Thymus (tissue), 11 donors: ENCODE measurements around the gene TUBG2. TPM values are rescaled to one million over a fixed set of nuclear protein-coding genes. Genes with fewer than 3 reads are reported as not detected.
"Not testable (repeated sequence)": the region's sequence is repeated elsewhere in the genome, so short reads cannot be mapped to it uniquely, and the experiment has no call there.

Experiments
- DNase-seq, 9 donors: peaks; one replicate each; pipeline ENCODE4 v3.0.0-alpha.2; 2013; ENCODE audit warnings: low spot score in 9 of 9, low read depth in 6 of 9, missing footprints in 1 of 9
- H3K27ac ChIP-seq, 2 donors: one replicate each; pipeline ENCODE4 v1.5.1; 2013; ENCODE audit warnings: control low read depth in 1 of 2, low read depth in 1 of 2, low read length in 1 of 2, mild to moderate bottlenecking in 1 of 2, moderate library complexity in 1 of 2
- H3K27me3 ChIP-seq, 2 donors: one replicate each; pipeline ENCODE4 v1.5.1; 2013; ENCODE audit warnings: low read length in 1 of 2; ENCODE audit not compliant: control insufficient read depth in 2 of 2, insufficient read depth in 1 of 2
- H3K36me3 ChIP-seq, 2 donors: one replicate each; pipeline ENCODE4 v1.5.1; 2013; ENCODE audit warnings: low read length in 1 of 2, mild to moderate bottlenecking in 1 of 2, moderate library complexity in 1 of 2; ENCODE audit not compliant: control insufficient read depth in 2 of 2, insufficient read depth in 2 of 2
- H3K4me1 ChIP-seq, 2 donors: one replicate each; pipeline ENCODE4 v1.5.1; 2013; ENCODE audit warnings: low read length in 2 of 2; ENCODE audit not compliant: control insufficient read depth in 2 of 2, insufficient read depth in 2 of 2
- H3K4me3 ChIP-seq, 2 donors: one replicate each; pipeline ENCODE4 v1.5.1; 2013; ENCODE audit warnings: low read length in 2 of 2, control low read depth in 1 of 2, mild to moderate bottlenecking in 1 of 2
- H3K9me3 ChIP-seq, 2 donors: one replicate each; pipeline ENCODE4 v1.5.1; 2013; ENCODE audit warnings: low read length in 1 of 2, mild to moderate bottlenecking in 1 of 2; ENCODE audit not compliant: control insufficient read depth in 2 of 2, insufficient read depth in 1 of 2
- WGBS: extraction: QIAGEN DNeasy Blood & Tissue Kit; methylation state at CpG from one replicate; pipeline ENCODE4 v1.1.7; 2013; 5-methylcytosine and 5-hydroxymethylcytosine counted together
- polyA plus RNA-seq: library from polyadenylated mRNA; stranded (reverse); fragments of 200-250 nt; gene quantifications from one replicate; pipeline ENCODE4 v1.2.3, GENCODE V29; 2013
- total RNA-seq: library from RNA; stranded (reverse); fragments of 120-200 nt; gene quantifications from one replicate; pipeline ENCODE4 v1.2.4, GENCODE V29; 2013
- donor health status: healthy.

The TUBG2 gene
- total and polyA plus RNA-seq, 2 donors: 3.0 to 11.3 TPM

- 93% methylated on average over 13 of the region's 16 CpGs for WGBS
- H3K9me3 ChIP-seq, DNase-seq, H3K4me3 ChIP-seq, H3K4me1 ChIP-seq, H3K36me3 ChIP-seq, H3K27ac ChIP-seq: not testable (repeated sequence)
- peaks cover 23 to 33% of the 10 kb centered on the region in 2 donors for H3K27me3 ChIP-seq
Observed at GRCh38 chr17:42666126-42666525, 7.0 kb downstream of the TUBG2 start.

- Histone ChIP-seq H3K27me3 (peaks cover 35 to 45% of the 10 kb centered on the region in 2 donors), H3K9me3 (peaks cover 0 to 8% of the 10 kb centered on the region in 2 donors), H3K36me3 (peaks cover 0 to 2% of the 10 kb centered on the region in 2 donors), H3K4me3 (no peak overlapping the region), H3K27ac (no peak overlapping the region), H3K4me1 (peaks cover 8 to 19% of the 10 kb centered on the region in 2 donors)
- no peak for DNase-seq
- 93% methylated on average over 7 of the region's 7 CpGs for WGBS
Observed at GRCh38 chr17:42667088-42667951, 8.2 kb downstream of the TUBG2 start.

- Histone ChIP-seq H3K27me3 (peaks cover 57 to 68% of the 10 kb centered on the region in 2 donors), H3K9me3 (peaks cover 0 to 16% of the 10 kb centered on the region in 2 donors), H3K4me3 (no peak overlapping the region), H3K36me3 (peaks cover 0 to 2% of the 10 kb centered on the region in 2 donors), H3K27ac (no peak overlapping the region), H3K4me1 (peaks cover 8 to 33% of the 10 kb centered on the region in 2 donors)
- 60% methylated on average over 12 of the region's 12 CpGs for WGBS
- DNase-seq: no peak
Observed at GRCh38 chr17:42669705-42669976, 10.6 kb downstream of the TUBG2 start.

GRCh38 chr17:42669977-42670788 lies 11.1 kb downstream of the TUBG2 start:
- 10% methylated on average over 87 of the region's 87 CpGs for WGBS
- DNase-seq: peak in 1 of 9 donors; percentile 46
- Histone ChIP-seq H3K27ac (no peak overlapping the region), H3K27me3 (peaks cover 62 to 73% of the 10 kb centered on the region in 2 donors), H3K4me1 (peaks cover 8 to 35% of the 10 kb centered on the region in 2 donors), H3K4me3 (peak overlapping the region in 1 of 2 donors; percentile 37), H3K36me3 (peaks cover 0 to 2% of the 10 kb centered on the region in 2 donors), H3K9me3 (peaks cover 0 to 16% of the 10 kb centered on the region in 2 donors)

- H3K9me3 ChIP-seq: peaks cover 0 to 17% of the 10 kb centered on the region in 2 donors
- H3K4me3 ChIP-seq: peak overlapping the region in 1 of 2 donors; percentile 37
- peaks cover 10 to 41% of the 10 kb centered on the region in 2 donors for H3K4me1 ChIP-seq
- peaks cover 71 to 82% of the 10 kb centered on the region in 2 donors for H3K27me3 ChIP-seq
- WGBS: 28% methylated on average over 50 of the region's 50 CpGs
- DNase-seq: no peak
- H3K36me3 ChIP-seq: peaks cover 0 to 2% of the 10 kb centered on the region in 2 donors
- H3K27ac ChIP-seq: no peak overlapping the region
Observed at GRCh38 chr17:42670789-42671657, 11.9 kb downstream of the TUBG2 start.

- no peak for DNase-seq
- no peak overlapping the region for H3K27ac ChIP-seq
- H3K4me1 ChIP-seq: peaks cover 18 to 50% of the 10 kb centered on the region in 2 donors
- no peak overlapping the region for H3K4me3 ChIP-seq
- H3K36me3 ChIP-seq: no peaks in the 10 kb centered on the region
- WGBS: 86% methylated on average over 28 of the region's 28 CpGs
- peaks cover 78 to 89% of the 10 kb centered on the region in 2 donors for H3K27me3 ChIP-seq
- peaks cover 2 to 24% of the 10 kb centered on the region in 2 donors for H3K9me3 ChIP-seq
Observed at GRCh38 chr17:42672038-42672437, 13.0 kb downstream of the TUBG2 start.

- Histone ChIP-seq H3K27me3 (peaks cover 78 to 85% of the 10 kb centered on the region in 2 donors), H3K9me3 (peaks cover 2 to 27% of the 10 kb centered on the region in 2 donors), H3K27ac (no peak overlapping the region), H3K4me3 (no peak overlapping the region), H3K36me3 (no peaks in the 10 kb centered on the region), H3K4me1 (peaks cover 24 to 61% of the 10 kb centered on the region in 2 donors)
- DNase-seq: no peak
- 41% methylated on average over 30 of the region's 30 CpGs for WGBS
Observed at GRCh38 chr17:42673266-42673884, 14.3 kb downstream of the TUBG2 start.
